Caco-2 (cell line): ENCODE data around the gene GNAO1. TPM values are rescaled to one million over a fixed set of nuclear protein-coding genes. Genes with fewer than 3 reads are reported as not detected.

ENCODE experiments used
- BruUV-seq: library from RNA; stranded (reverse); fragments of 400-500 nt; replicated peaks from 2 replicates; lab custom pipeline; 2021; lab: Mats Ljungman, UMichigan
- CTCF ChIA-PET: fragments of 300-600 bp; sonication (Branson Sonifier 250); formaldehyde crosslinking; loops from one replicate; lab custom pipeline; 2022; ENCODE audit warnings: antibody characterized with exemption; lab: Charles Lee
- POLR2A ChIA-PET: fragments of 300-600 bp; sonication (Branson Sonifier 250); formaldehyde crosslinking; loops from one replicate; lab custom pipeline; 2022; ENCODE audit warnings: antibody characterized with exemption; lab: Charles Lee
- DNase-seq, 2 experiments: peaks; one replicate each; pipeline versions ENCODE4 v3.0.0 to v3.0.0-alpha.2; 2020 to 2022
- H3K27me3 ChIP-seq: replicated peaks from 2 replicates; pipeline ENCODE4 v1.6.0; 2011; ENCODE audit warnings: low read length; ENCODE audit not compliant: control insufficient read depth, insufficient read depth
- H3K36me3 ChIP-seq: 2 replicates; pipeline ENCODE4 v1.5.1; 2011; ENCODE audit warnings: low read length; ENCODE audit not compliant: control insufficient read depth, insufficient read depth
- H3K4me1 ChIP-seq: fragments of 250-450 bp; sonication (Bioruptor Pico); 2 replicates; pipeline ENCODE4 v1.5.1; 2020; ENCODE audit warnings: mild to moderate bottlenecking
- H3K4me3 ChIP-seq: 2 replicates; pipeline ENCODE4 v1.5.1; 2011; ENCODE audit warnings: low read depth, mild to moderate bottlenecking, control low read depth, low read length
- H3K9me3 ChIP-seq: fragments of 250-450 bp; sonication (Bioruptor Pico); 2 replicates; pipeline ENCODE4 v1.5.1; 2020; ENCODE audit warnings: mild to moderate bottlenecking, moderate library complexity
- H3K27ac Mint-ChIP-seq: one replicate; pipeline ENCODE4 v1.8.0; 2022; ENCODE audit warnings: mixed read lengths; ENCODE audit not compliant: unreplicated experiment
- H3K27me3 Mint-ChIP-seq: one replicate; pipeline ENCODE4 v1.8.0; 2022; ENCODE audit warnings: mixed read lengths; ENCODE audit not compliant: insufficient read depth, unreplicated experiment
- H3K36me3 Mint-ChIP-seq: one replicate; pipeline ENCODE4 v1.8.0; 2022; ENCODE audit warnings: mild to moderate bottlenecking, mixed read lengths; ENCODE audit not compliant: insufficient read depth, unreplicated experiment
- H3K4me1 Mint-ChIP-seq: one replicate; pipeline ENCODE4 v1.8.0; 2022; ENCODE audit warnings: low read depth, mixed read lengths; ENCODE audit not compliant: unreplicated experiment
- H3K4me3 Mint-ChIP-seq: one replicate; pipeline ENCODE4 v1.8.0; 2022; ENCODE audit warnings: mild to moderate bottlenecking, moderate library complexity, mixed read lengths; ENCODE audit not compliant: unreplicated experiment
- H3K9me3 Mint-ChIP-seq: one replicate; pipeline ENCODE4 v1.8.0; 2022; ENCODE audit warnings: mixed read lengths; ENCODE audit not compliant: unreplicated experiment
- intact Hi-C: fragments of 100-400 bp; cut with micrococcal nuclease; formaldehyde crosslinking; loops from one replicate; pipeline ENCODE4 v1.10.0; 2022; ENCODE audit not compliant: unreplicated experiment
- total RNA-seq: library from RNA; stranded (reverse); gene quantifications from 2 replicates; pipeline ENCODE4 v1.2.3, GENCODE V29; 2022
- TF ChIP-seq, protein P1 (sequence below), 2 experiments: fragments of 200-600 bp in 1 of 2; IDR thresholded peaks; 1 replicate in 1 of 2; 2 replicates in 1 of 2; pipeline versions ENCODE4 v1.5.1 to v1.8.0; 2011 to 2022; ENCODE audit warnings: antibody characterized with exemption in 1 of 2, control low read depth in 1 of 2, inconsistent platforms in 1 of 2, low read depth in 1 of 2, low read length in 1 of 2, mild to moderate bottlenecking in 1 of 2, moderate library complexity in 1 of 2; ENCODE audit not compliant: insufficient read depth in 1 of 2, severe bottlenecking in 1 of 2, unreplicated experiment in 1 of 2

GNAO1 gene
- total RNA-seq, 1 experiment from 2014 or later: 3.2 TPM

DNA sequence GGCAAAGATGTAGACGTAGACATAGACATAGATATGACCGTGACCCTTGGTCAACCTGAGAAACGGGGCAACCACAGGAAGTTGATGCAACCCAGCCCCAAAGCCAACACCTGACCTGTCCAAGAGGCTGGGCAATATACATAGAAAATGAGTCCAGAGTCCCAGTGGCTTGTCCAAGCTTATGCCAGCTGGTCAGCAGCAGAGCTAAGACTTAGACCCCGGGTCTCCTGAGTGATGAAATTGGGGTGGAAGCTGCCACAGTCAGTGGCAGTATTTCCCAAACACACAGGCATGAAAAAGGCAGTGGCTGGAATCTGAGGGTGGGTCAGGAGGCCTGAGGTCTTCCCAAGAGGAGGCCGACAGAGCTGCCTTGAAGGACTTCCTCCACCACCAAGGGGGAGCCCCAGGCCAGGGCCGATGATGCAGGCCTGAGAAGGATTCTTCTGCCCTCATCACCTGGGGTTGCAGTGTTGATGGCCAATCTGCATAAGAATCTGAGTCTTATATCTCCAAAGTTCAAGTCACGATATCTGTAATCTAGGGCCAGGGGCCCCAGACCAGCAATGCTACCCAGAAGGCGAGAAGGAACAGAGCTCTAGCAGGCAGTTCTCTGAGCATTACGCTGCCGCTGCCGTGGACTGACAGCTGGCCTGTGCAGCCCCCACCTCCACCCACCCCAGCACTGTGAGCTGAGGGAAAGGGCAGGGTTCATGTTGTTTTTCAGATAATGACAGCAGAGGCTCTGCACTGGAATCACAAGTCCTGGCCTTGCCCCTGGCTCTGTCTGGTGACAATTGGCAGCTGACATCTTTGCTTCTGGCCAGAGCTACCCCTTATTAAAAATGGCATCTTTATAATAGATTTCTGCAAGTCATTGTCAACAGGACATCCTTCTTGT lies 72.7 kb downstream of the GNAO1 start:
- peaks cover 19% of the 10 kb centered on the region for H3K4me1 ChIP-seq
- peak; percentile 80 to 85 for DNase-seq
- POLR2A ChIA-PET: no interaction called here
- H3K27me3 Mint-ChIP-seq: no peaks in the 10 kb centered on the region
- H3K27ac Mint-ChIP-seq: no peak overlapping the region
- no peaks in the 10 kb centered on the region for H3K36me3 Mint-ChIP-seq
- H3K9me3 ChIP-seq: no peaks in the 10 kb centered on the region
- H3K4me3 ChIP-seq: no peak overlapping the region
- no peak overlapping the region for H3K4me3 Mint-ChIP-seq
- H3K9me3 Mint-ChIP-seq: no peaks in the 10 kb centered on the region
- intact Hi-C loops: loop anchor here (5.0 kb wide), 1 partner anchor 67 kb away; no protein-coding TSS in a partner anchor
- no peaks in the 10 kb centered on the region for H3K36me3 ChIP-seq
- TF ChIP-seq, protein P1, sequence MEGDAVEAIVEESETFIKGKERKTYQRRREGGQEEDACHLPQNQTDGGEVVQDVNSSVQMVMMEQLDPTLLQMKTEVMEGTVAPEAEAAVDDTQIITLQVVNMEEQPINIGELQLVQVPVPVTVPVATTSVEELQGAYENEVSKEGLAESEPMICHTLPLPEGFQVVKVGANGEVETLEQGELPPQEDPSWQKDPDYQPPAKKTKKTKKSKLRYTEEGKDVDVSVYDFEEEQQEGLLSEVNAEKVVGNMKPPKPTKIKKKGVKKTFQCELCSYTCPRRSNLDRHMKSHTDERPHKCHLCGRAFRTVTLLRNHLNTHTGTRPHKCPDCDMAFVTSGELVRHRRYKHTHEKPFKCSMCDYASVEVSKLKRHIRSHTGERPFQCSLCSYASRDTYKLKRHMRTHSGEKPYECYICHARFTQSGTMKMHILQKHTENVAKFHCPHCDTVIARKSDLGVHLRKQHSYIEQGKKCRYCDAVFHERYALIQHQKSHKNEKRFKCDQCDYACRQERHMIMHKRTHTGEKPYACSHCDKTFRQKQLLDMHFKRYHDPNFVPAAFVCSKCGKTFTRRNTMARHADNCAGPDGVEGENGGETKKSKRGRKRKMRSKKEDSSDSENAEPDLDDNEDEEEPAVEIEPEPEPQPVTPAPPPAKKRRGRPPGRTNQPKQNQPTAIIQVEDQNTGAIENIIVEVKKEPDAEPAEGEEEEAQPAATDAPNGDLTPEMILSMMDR (IDR thresholded peaks at IDR 0.05; ENCODE audit: insufficient read depth in 1 of 2, low read depth in 1 of 2, low read length in 1 of 2, severe bottlenecking in 1 of 2, unreplicated experiment in 1 of 2): no peak
- no TSS peak for BruUV-seq
- CTCF ChIA-PET: interaction anchor here (0.8 to 1.4 kb wide), 6 partner anchors 13 to 92 kb away, joined by 3 to 10 read pairs (median 4); no protein-coding TSS in a partner anchor
- H3K27me3 ChIP-seq: no peaks in the 10 kb centered on the region
- H3K4me1 Mint-ChIP-seq: peaks cover 26% of the 10 kb centered on the region

DNA sequence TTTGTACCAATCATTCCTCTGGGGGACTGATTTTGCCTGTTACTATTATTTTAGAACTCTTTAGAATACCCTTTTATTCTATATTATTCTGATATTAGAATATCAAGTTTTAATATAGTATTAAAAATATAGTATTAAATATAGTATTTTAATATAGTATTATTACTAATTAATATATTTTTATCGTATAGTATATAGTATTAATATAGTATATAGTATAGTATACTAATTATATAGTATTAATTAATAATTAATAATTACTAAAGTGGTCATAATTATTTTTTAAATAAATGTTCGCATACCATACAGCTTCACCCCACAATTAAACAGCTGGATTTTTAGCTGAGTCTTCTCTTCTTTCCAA lies 73.3 kb downstream of the GNAO1 start:
- Histone ChIP-seq H3K9me3 (no peaks in the 10 kb centered on the region), H3K27me3 (no peaks in the 10 kb centered on the region), H3K4me1 (peaks cover 20% of the 10 kb centered on the region), H3K4me3 (no peak overlapping the region), H3K36me3 (no peaks in the 10 kb centered on the region)
- intact Hi-C loops: loop anchor here (5.0 kb wide), 1 partner anchor 67 kb away; no protein-coding TSS in a partner anchor
- Mint-ChIP-seq H3K36me3 (no peaks in the 10 kb centered on the region), H3K27me3 (no peaks in the 10 kb centered on the region), H3K4me1 (peaks cover 26% of the 10 kb centered on the region), H3K27ac (no peak overlapping the region), H3K9me3 (no peaks in the 10 kb centered on the region), H3K4me3 (no peak overlapping the region)
- POLR2A ChIA-PET: no interaction called here
- DNase-seq: no peak
- CTCF ChIA-PET: interaction anchor here (1.0 to 1.4 kb wide), 4 partner anchors 12 to 92 kb away, joined by 3 to 10 read pairs (median 4); no protein-coding TSS in a partner anchor
- BruUV-seq: no TSS peak
- TF ChIP-seq, protein P1 (IDR thresholded peaks at IDR 0.05; ENCODE audit: insufficient read depth in 1 of 2, low read depth in 1 of 2, low read length in 1 of 2, severe bottlenecking in 1 of 2, unreplicated experiment in 1 of 2): no peak

DNA sequence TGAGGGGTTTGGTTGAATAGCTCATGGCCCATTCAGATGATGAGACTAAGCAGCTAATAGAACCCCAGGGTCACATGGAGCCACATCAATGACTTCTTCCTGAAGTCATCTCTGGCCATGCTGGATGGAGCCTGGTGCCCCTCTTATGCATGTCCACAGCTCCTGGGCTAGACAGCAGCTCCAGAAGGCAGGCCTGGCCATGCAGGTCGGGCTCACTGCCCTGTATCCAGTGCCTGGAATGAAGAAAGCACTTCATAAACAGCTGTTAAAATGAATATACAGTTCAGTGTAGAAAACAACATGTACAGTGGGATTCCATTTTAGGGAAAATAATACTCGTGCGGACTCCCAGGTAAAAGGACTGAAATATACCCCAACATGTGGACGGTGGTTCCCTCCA lies 73.9 kb downstream of the GNAO1 start:
- no peaks in the 10 kb centered on the region for H3K9me3 Mint-ChIP-seq
- Histone ChIP-seq H3K27me3 (no peaks in the 10 kb centered on the region), H3K4me1 (peaks cover 25% of the 10 kb centered on the region), H3K36me3 (no peaks in the 10 kb centered on the region), H3K4me3 (no peak overlapping the region), H3K9me3 (no peaks in the 10 kb centered on the region)
- H3K4me3 Mint-ChIP-seq: no peak overlapping the region
- H3K4me1 Mint-ChIP-seq: peaks cover 26% of the 10 kb centered on the region
- H3K27ac Mint-ChIP-seq: no peak overlapping the region
- CTCF ChIA-PET: interaction anchor here (1.4 kb wide), 1 partner anchor 91 kb away, joined by 5 read pairs; no protein-coding TSS in a partner anchor
- POLR2A ChIA-PET: no interaction called here
- intact Hi-C loops: no loop called here
- H3K36me3 Mint-ChIP-seq: no peaks in the 10 kb centered on the region
- no TSS peak for BruUV-seq
- no peak for DNase-seq
- no peaks in the 10 kb centered on the region for H3K27me3 Mint-ChIP-seq
- TF ChIP-seq, protein P1 (IDR thresholded peaks at IDR 0.05; ENCODE audit: insufficient read depth in 1 of 2, low read depth in 1 of 2, low read length in 1 of 2, severe bottlenecking in 1 of 2, unreplicated experiment in 1 of 2): no peak
